C1 segment of cervical spinal cord (tissue), 14 donors: Measurements from ENCODE around the gene AXIN1.

Source experiments
- DNase-seq, 14 donors: peaks; one replicate each; lab custom pipeline; 2025; lab: John Stamatoyannopoulos, UW

Gene AXIN1, protein sequence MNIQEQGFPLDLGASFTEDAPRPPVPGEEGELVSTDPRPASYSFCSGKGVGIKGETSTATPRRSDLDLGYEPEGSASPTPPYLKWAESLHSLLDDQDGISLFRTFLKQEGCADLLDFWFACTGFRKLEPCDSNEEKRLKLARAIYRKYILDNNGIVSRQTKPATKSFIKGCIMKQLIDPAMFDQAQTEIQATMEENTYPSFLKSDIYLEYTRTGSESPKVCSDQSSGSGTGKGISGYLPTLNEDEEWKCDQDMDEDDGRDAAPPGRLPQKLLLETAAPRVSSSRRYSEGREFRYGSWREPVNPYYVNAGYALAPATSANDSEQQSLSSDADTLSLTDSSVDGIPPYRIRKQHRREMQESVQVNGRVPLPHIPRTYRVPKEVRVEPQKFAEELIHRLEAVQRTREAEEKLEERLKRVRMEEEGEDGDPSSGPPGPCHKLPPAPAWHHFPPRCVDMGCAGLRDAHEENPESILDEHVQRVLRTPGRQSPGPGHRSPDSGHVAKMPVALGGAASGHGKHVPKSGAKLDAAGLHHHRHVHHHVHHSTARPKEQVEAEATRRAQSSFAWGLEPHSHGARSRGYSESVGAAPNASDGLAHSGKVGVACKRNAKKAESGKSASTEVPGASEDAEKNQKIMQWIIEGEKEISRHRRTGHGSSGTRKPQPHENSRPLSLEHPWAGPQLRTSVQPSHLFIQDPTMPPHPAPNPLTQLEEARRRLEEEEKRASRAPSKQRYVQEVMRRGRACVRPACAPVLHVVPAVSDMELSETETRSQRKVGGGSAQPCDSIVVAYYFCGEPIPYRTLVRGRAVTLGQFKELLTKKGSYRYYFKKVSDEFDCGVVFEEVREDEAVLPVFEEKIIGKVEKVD

DNA sequence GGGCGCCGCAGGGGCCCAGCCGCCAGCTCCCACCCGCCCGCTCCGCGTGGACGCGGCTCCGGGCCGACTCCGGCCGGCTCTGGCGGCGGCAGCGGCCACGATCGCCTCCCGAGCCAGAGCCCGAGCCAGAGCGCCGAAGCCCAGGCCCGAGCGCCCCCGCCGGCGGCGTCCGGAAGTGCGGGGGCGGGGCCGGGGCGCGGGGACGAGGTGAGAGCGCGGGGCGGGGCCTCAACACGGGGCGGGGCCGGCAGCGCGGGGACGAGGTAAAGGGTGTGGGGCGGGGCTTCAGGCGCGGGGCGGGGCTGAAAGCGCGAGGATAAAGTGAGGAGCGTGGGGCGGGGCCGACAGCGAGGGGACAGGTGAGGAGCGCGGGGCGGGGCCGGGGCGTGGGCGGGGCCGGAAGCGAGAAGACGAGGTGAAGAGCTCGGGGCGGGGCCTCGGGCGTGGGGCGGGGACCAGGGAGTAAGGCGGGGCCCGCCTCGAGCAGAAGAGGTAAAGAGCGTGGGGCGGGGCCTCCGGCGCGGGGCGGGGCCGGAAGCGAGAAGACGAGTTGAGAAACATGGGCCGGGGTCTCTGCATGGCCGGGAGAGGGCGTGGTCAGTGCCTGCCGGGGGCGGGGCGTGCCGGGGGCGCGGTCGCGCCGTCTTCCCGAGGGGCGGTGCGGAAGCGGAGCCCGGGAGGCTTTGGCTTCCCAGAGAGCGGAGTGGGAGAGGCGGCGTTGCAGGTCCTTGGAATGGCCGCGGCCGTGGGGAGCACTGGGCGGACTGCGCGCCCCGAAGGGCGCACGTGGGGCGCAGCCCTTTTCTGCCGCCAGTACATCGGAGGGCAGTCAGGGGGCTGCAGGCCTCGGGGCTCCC lies at the start of gene AXIN1:
Gene AXIN1, minus strand, starts transcription at position 177 of the 857 bp plus-strand sequence. CDS start 5,698 bp downstream, outside the sequence.
- DNase-seq: peak; percentile 46 to 98 (median 92)

GRCh38 chr16:401468-402348 lies 49.2 kb upstream of the AXIN1 start, which contains the start of gene DECR2:
Gene DECR2 (plus strand): TSS chr16:401885. CDS start chr16:401964, 79 bp downstream.
- peak; percentile 60 to 97 (median 92) for DNase-seq

DNA sequence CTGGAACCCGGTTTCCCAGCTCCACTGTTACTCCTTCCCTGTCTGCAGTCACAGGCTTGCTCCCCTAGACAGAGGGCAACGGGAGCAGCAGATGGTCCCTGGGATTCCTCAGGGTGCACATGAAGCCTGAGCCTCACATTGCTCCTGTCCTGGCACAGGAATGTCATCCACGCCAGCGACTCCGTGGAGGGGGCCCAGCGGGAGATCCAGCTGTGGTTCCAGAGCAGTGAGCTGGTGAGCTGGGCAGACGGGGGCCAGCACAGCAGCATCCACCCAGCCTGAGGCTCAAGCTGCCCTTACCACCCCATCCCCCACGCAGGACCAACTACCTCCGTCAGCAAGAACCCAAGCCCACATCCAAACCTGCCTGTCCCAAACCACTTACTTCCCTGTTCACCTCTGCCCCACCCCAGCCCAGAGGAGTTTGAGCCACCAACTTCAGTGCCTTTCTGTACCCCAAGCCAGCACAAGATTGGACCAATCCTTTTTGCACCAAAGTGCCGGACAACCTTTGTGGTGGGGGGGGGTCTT lies 47.6 kb upstream of the AXIN1 start:
- DNase-seq: no peak

DNA sequence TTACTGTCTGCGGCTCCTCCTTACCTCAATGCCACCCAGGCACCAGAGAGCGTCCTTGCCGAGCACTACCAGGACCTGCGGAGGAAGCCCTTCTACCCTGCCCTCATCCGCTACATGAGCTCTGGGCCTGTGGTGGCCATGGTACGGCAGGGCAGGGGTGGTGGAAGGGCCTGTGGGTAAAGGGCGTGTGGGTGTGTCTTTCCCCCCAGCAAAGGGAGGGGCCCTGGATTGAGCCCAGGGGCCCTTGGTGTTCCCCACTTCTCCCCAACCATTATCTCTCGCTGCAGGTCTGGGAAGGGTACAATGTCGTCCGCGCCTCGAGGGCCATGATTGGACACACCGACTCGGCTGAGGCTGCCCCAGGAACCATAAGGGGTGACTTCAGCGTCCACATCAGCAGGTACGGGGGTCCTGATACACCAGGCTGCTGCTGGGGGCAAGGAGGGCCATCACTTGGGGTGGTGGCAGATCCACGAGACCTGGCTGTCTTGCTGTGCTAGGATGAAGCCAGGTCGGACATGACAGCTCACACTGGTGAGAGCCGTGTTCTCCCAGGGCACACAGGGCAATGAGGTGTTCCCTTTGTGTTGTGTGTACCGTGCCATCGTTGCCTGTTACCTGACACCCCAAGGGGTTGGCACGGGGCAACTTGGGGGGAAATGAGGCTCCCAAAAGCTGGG lies 47.0 kb upstream of the AXIN1 start:
- no peak for DNase-seq

DNA sequence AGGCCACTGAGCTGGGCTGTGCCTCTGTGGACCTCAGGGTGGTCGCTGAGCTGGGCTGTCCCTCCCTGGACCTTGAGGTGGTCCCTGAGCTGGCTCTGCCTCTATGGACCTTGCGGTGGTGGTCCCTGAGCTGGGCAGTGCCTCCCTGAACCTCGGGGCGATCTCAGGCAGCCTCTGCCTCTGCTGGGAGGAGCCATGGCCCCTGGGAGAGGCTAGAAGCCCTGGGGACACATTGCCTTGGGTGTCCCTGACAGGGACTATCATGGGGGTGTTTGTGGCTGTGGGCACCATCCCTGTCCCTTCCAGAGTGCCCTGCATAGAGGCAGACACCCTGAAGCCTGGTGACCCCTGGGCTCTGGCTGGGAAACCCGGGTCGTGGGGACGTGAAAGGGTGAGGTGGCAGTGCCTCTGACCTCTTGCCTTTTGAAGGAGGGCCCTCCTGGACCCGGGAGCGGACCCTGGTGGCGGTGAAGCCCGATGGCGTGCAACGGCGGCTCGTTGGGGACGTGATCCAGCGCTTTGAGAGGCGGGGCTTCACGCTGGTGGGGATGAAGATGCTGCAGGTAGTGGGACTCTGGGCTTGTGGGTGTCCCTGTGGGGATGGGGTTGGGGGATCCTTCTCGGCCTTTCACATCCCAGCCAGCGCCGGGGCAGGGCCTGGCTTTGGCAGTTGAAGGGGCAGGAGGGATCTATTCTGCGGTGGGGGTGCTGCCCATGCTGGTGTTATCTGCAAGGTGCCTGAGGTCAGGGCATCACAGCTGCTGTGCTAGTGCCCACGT lies 46.2 kb upstream of the AXIN1 start:
- DNase-seq: no peak

- DNase-seq: peak in 4 of 14 donors; percentile 12 to 64 (median 34)
These were observed 45.3 kb upstream of the AXIN1 start for GRCh38 chr16:397736-398332.

- DNase-seq: peak in 1 of 14 donors; percentile 31
These were observed 44.7 kb upstream of the AXIN1 start, which contains the start of gene NME4 for GRCh38 chr16:397135-397661. Gene NME4 (plus strand): TSS chr16:397199. CDS start chr16:397223, 24 bp downstream.

- peak in 4 of 14 donors; percentile 15 to 63 (median 22) for DNase-seq
These were observed 44.1 kb upstream of the AXIN1 start for GRCh38 chr16:396605-397004.

- no peak for DNase-seq
These were observed 43.7 kb upstream of the AXIN1 start for GRCh38 chr16:396199-396598.

- no peak for DNase-seq
These were observed 40.0 kb upstream of the AXIN1 start for GRCh38 chr16:392450-393030.

DNA sequence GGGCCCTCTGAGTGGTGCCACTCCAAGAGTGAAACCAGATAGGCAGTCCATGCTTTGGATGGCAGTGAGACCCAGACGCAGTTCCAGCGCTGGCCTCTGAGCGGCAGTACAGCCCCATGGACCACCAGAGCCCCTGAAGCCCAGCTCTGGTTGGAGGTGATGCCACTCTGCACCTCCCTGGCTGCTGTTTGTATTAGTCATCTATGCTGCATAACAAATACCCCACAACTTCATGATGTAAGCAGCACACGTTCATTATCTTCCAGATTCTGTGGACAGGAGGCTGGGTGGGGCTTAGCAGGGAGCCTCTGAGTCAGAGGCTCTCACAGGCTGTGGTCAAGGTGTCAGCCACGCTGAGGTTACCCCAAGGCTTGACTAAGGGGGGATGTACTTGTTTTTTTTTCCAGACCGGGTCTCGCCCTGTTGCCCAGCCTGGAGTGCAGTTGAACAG lies 39.4 kb upstream of the AXIN1 start:
- DNase-seq: peak in 7 of 14 donors; percentile 8 to 60 (median 24)

DNA sequence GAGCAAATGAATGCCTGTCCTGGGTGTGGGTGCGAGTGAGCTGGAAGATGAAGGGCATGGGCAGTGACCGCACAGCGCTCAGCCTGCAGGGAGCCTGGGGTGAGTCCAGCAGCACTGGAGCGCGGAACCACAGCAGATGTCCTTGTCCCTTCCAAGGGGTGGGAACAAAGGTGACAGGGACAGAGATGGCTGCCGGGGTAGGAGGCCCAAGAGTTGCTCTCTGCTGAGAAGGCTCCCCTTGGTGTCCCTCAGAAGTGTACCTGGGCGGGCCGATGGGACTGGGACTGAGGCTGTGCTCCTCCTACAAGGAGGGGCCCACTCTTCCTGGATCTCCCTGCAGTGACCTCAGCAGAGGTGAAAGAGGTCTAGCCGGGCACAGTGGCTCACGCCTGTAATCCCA lies 36.8 kb upstream of the AXIN1 start:
- DNase-seq: no peak

DNA sequence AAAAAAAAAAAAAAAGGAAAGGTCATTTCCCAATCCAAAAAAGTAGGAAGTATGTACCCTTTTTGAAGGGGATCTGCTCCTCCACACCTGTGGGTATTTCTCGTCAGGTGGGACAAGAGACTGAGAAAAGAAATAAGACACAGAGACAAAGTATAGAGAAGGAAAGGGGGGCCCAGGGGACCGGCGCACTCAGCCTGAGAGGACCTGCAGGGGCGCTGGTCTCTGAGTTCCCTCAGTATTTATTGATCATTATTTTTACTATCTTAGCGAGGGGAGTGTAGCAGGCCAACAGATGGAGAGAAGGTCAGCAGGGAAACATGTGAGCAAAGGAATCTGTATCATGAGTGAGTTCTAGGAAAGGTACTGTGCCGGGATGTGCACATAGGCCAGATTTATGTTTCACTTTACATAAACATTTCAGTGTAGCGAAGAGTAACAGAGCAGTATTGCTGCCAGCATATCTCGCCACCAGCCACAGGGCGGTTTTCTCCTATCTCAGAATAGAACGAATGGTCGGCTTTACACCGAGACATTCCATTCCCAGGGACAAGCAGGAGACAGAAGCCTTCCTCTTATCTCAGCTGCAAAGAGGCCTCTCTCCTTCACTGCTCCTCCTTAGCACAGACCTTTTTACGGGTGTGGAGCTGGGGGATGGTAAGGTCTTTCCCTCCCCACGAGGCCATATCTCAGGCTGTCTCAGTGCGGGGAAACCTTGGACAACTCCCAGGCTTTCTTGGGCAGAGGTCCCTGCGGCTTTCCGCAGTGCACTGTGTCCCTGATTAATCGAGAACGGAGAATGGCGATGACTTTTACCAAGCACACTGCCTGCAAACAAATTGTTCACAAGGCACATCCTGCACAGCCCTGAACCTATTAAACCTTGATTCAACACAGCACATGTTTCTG lies 35.5 kb upstream of the AXIN1 start:
- DNase-seq: peak in 1 of 14 donors; percentile 75

GRCh38 chr16:386641-387156 lies 34.2 kb upstream of the AXIN1 start:
- peak in 9 of 14 donors; percentile 24 to 59 (median 34) for DNase-seq

GRCh38 chr16:383326-384051 lies 31.0 kb upstream of the AXIN1 start:
- DNase-seq: no peak
